Gastroesophageal sphincter (tissue), 3 donors: ENCODE results near the gene BRSK1.

ENCODE experiments used
- CTCF ChIP-seq, 4 experiments: fragments of 200-600 bp in 2 of 4; fragments of 450-650 bp in 2 of 4; sonication (generic) in 1 of 4; IDR thresholded peaks; one replicate each; pipeline ENCODE4 v1.5.1; 2017 to 2019; ENCODE audit warnings: antibody characterized with exemption in 4 of 4, mild to moderate bottlenecking in 2 of 4, moderate library complexity in 2 of 4
- EP300 ChIP-seq: sonication (generic); formaldehyde crosslinking; IDR thresholded peaks from one replicate; pipeline ENCODE4 v1.6.1; 2017; ENCODE audit warnings: antibody characterized with exemption, mild to moderate bottlenecking
- POLR2A ChIP-seq, 2 donors: fragments of 450-650 bp; IDR thresholded peaks; one replicate each; pipeline ENCODE4 v1.6.1; 2017; ENCODE audit warnings: antibody characterized with exemption in 2 of 2, mild to moderate bottlenecking in 2 of 2, moderate library complexity in 1 of 2
- POLR2AphosphoS5 ChIP-seq: sonication (generic); formaldehyde crosslinking; IDR thresholded peaks from one replicate; pipeline ENCODE4 v1.6.1; 2017; ENCODE audit warnings: antibody characterized with exemption

DNA sequence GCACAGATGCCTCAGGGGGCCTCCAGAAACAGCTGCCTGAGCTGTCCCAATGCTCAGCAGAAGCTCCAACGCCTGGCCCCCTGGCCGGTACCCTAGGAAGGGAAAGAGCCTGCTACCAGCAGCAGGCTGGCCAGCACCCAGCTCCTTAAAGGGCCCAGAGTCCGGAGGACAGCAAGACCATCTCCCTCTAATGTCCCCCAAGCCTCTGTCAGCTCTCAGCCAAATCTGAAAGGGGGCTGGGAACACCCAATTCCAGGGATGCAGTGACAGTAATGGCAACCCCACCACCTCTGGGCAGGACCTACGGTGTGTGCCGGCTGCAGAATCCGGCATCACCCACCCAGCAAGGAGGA, 29.2 kb upstream of the BRSK1 start:
- no peak for TF ChIP-seq POLR2A (IDR thresholded peaks at IDR 0.05)
- no peak for TF ChIP-seq CTCF (IDR thresholded peaks at IDR 0.05)
- no peak for TF ChIP-seq POLR2AphosphoS5
- no peak for TF ChIP-seq EP300
